Keratinocyte (primary cell): ENCODE results near the gene MRTFA. TPM values are rescaled to one million over a fixed set of nuclear protein-coding genes. Genes with fewer than 3 reads are reported as not detected.

Experiments used
- DNase-seq: peaks from one replicate; pipeline ENCODE4 v3.0.0-alpha.2; 2011; ENCODE audit warnings: low read depth, missing footprints, low spot score
- FAIRE-seq: peaks from 2 replicates; lab custom pipeline; 2011; peaks lifted over from hg19 to GRCh38; lab: Jason Lieb, UNC
- H2AFZ ChIP-seq: 2 replicates; pipeline ENCODE4 v1.6.0; 2012; ENCODE audit warnings: low read length, control low read depth, inconsistent platforms; ENCODE audit not compliant: control insufficient read depth
- H3K27ac ChIP-seq: 2 replicates; pipeline ENCODE4 v1.5.1; 2011; ENCODE audit warnings: low read length; ENCODE audit not compliant: control insufficient read depth, insufficient read depth
- H3K27me3 ChIP-seq: 3 replicates; pipeline ENCODE4 v1.6.0; 2011; ENCODE audit warnings: low read length; ENCODE audit not compliant: control insufficient read depth, insufficient read depth; ENCODE audit errors: extremely low read depth
- H3K36me3 ChIP-seq, 2 experiments: 2 replicates in 1 of 2; 3 replicates in 1 of 2; pipeline ENCODE4 v1.5.1; 2011; ENCODE audit warnings: low read length in 2 of 2, mild to moderate bottlenecking in 1 of 2; ENCODE audit not compliant: control insufficient read depth in 2 of 2, insufficient read depth in 2 of 2; ENCODE audit errors: extremely low read depth in 1 of 2
- H3K4me1 ChIP-seq: 3 replicates; pipeline ENCODE4 v1.5.1; 2011; ENCODE audit warnings: low read length; ENCODE audit not compliant: control insufficient read depth, insufficient read depth; ENCODE audit errors: extremely low read depth
- H3K4me2 ChIP-seq: 3 replicates; pipeline ENCODE4 v1.6.0; 2011; ENCODE audit warnings: low read depth, low read length; ENCODE audit not compliant: control insufficient read depth, insufficient read depth; ENCODE audit errors: extremely low read depth
- H3K4me3 ChIP-seq, 3 experiments: fragments of 200-600 bp in 1 of 3; sonication (generic) in 1 of 3; 2 replicates in 2 of 3; 3 replicates in 1 of 3; pipeline ENCODE4 v1.5.1; 2011 to 2016; ENCODE audit warnings: low read length in 3 of 3, mild to moderate bottlenecking in 3 of 3, control low read depth in 2 of 3, inconsistent platforms in 1 of 3, low read depth in 1 of 3, mixed read lengths in 1 of 3, mixed run types in 1 of 3, moderate library complexity in 1 of 3; ENCODE audit not compliant: control insufficient read depth in 2 of 3, insufficient read depth in 2 of 3; ENCODE audit errors: extremely low read depth in 1 of 3
- H3K79me2 ChIP-seq: 2 replicates; pipeline ENCODE4 v1.6.0; 2012; ENCODE audit warnings: low read length; ENCODE audit not compliant: control insufficient read depth, insufficient read depth
- H3K9ac ChIP-seq: 3 replicates; pipeline ENCODE4 v1.6.0; 2011; ENCODE audit warnings: low read length; ENCODE audit not compliant: control insufficient read depth, insufficient read depth; ENCODE audit errors: extremely low read depth
- H3K9me1 ChIP-seq: 3 replicates; pipeline ENCODE4 v1.6.0; 2011; ENCODE audit warnings: low read length; ENCODE audit not compliant: control insufficient read depth, insufficient read depth; ENCODE audit errors: extremely low read depth
- H3K9me3 ChIP-seq: 2 replicates; pipeline ENCODE4 v1.5.1; 2012; ENCODE audit warnings: low read depth, low read length; ENCODE audit not compliant: control insufficient read depth
- H4K20me1 ChIP-seq: 3 replicates; pipeline ENCODE4 v1.6.0; 2011; ENCODE audit warnings: low read length; ENCODE audit not compliant: control insufficient read depth, insufficient read depth; ENCODE audit errors: extremely low read depth
- EZH2 ChIP-seq: IDR thresholded peaks from one replicate; pipeline ENCODE4 v1.6.1; 2012; ENCODE audit warnings: inconsistent platforms, mild to moderate bottlenecking, low read length, moderate library complexity
- dilution Hi-C: fragments of 300-500 bp; cut with MboI; formaldehyde crosslinking; loops from one replicate; pipeline ENCODE4 v1.7.0; 2020; ENCODE audit warnings: low sequenced_read_pairs; ENCODE audit not compliant: extremely low pct_ligation_motif_present
- polyA plus RNA-seq, 5 experiments: library from polyadenylated mRNA; depleted of rRNA in 3 of 5; stranded (reverse) in 3 of 5; stranded (forward) in 1 of 5; unstranded in 1 of 5; fragments of >200 nt; gene quantifications; 1 replicate in 1 of 5; 2 replicates in 3 of 5; 3 replicates in 1 of 5; pipeline versions ENCODE4 v1.2.1 to v1.2.3, GENCODE V29; 2011 to 2012; ENCODE audit warnings: missing spikeins in 2 of 5, low read depth in 1 of 5, low replicate concordance in 1 of 5
- TF ChIP-seq, protein P1 (sequence below), 3 experiments: IDR thresholded peaks in 1 of 3; conservative IDR thresholded peaks in 1 of 3; optimal IDR thresholded peaks in 1 of 3; 2 replicates in 2 of 3; 3 replicates in 1 of 3; pipeline versions ENCODE3 to v1.5.1; 2011; ENCODE audit warnings: low read length in 3 of 3, mild to moderate bottlenecking in 3 of 3, moderate library complexity in 2 of 3, control low read depth in 1 of 3, inconsistent platforms in 1 of 3; ENCODE audit not compliant: insufficient read depth in 2 of 3; ENCODE audit errors: extremely low read depth in 1 of 3

MRTFA gene
- polyA plus RNA-seq, 1 donor (not counting 4 experiments of a cell fraction or from before 2014, with no cell fraction given): 6.5 TPM

- TF ChIP-seq, protein P1, sequence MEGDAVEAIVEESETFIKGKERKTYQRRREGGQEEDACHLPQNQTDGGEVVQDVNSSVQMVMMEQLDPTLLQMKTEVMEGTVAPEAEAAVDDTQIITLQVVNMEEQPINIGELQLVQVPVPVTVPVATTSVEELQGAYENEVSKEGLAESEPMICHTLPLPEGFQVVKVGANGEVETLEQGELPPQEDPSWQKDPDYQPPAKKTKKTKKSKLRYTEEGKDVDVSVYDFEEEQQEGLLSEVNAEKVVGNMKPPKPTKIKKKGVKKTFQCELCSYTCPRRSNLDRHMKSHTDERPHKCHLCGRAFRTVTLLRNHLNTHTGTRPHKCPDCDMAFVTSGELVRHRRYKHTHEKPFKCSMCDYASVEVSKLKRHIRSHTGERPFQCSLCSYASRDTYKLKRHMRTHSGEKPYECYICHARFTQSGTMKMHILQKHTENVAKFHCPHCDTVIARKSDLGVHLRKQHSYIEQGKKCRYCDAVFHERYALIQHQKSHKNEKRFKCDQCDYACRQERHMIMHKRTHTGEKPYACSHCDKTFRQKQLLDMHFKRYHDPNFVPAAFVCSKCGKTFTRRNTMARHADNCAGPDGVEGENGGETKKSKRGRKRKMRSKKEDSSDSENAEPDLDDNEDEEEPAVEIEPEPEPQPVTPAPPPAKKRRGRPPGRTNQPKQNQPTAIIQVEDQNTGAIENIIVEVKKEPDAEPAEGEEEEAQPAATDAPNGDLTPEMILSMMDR (optimal IDR thresholded peaks at IDR 0.05 in 1 of 3, IDR thresholded peaks at IDR 0.05 in 1 of 3, conservative IDR thresholded peaks at IDR 0.05 in 1 of 3; ENCODE audit: extremely low read depth in 1 of 3, insufficient read depth in 2 of 3, low read length in 3 of 3): no peak
- DNase-seq: no peak
- H3K4me2 ChIP-seq: no peak overlapping the region
- H3K36me3 ChIP-seq: peaks cover 0 to 5% of the 10 kb centered on the region in 2 experiments
- peaks cover 37% of the 10 kb centered on the region for H3K79me2 ChIP-seq
- no peak overlapping the region for H3K4me3 ChIP-seq
- no peaks in the 10 kb centered on the region for H3K9me1 ChIP-seq
- no peaks in the 10 kb centered on the region for H3K9me3 ChIP-seq
- no peaks in the 10 kb centered on the region for H4K20me1 ChIP-seq
- dilution Hi-C loops: no loop called here
- no peak overlapping the region for H2AFZ ChIP-seq
- FAIRE-seq: no peak
- no peak overlapping the region for H3K9ac ChIP-seq
- H3K27ac ChIP-seq: no peak overlapping the region
- no peaks in the 10 kb centered on the region for H3K27me3 ChIP-seq
- peaks cover 17% of the 10 kb centered on the region for H3K4me1 ChIP-seq
Measured at GRCh38 chr22:40453671-40454070, 182.8 kb downstream of the MRTFA start.

GRCh38 chr22:40452730-40453487 is 183.6 kb downstream of the MRTFA start:
- H3K4me2 ChIP-seq: no peak overlapping the region
- H2AFZ ChIP-seq: no peak overlapping the region
- no peak for TF ChIP-seq EZH2
- TF ChIP-seq, protein P1 (optimal IDR thresholded peaks at IDR 0.05 in 1 of 3, IDR thresholded peaks at IDR 0.05 in 1 of 3, conservative IDR thresholded peaks at IDR 0.05 in 1 of 3; ENCODE audit: extremely low read depth in 1 of 3, insufficient read depth in 2 of 3, low read length in 3 of 3): no peak
- H3K79me2 ChIP-seq: peaks cover 42% of the 10 kb centered on the region
- H3K27ac ChIP-seq: no peak overlapping the region
- no peaks in the 10 kb centered on the region for H4K20me1 ChIP-seq
- dilution Hi-C loops: no loop called here
- peaks cover 0 to 4% of the 10 kb centered on the region in 2 experiments for H3K36me3 ChIP-seq
- FAIRE-seq (peak; percentile 32), DNase-seq (no peak)
- no peaks in the 10 kb centered on the region for H3K9me3 ChIP-seq
- no peak overlapping the region for H3K4me3 ChIP-seq
- peaks cover 17% of the 10 kb centered on the region for H3K4me1 ChIP-seq
- H3K9me1 ChIP-seq: no peaks in the 10 kb centered on the region
- no peaks in the 10 kb centered on the region for H3K27me3 ChIP-seq
- no peak overlapping the region for H3K9ac ChIP-seq
